SU-DHL-6 (cell line): Measurements from ENCODE around the gene EPB41L4A.

ENCODE experiments used
- H2AFZ ChIP-seq: fragments of 200-600 bp; sonication (generic); 2 replicates; pipeline ENCODE4 v1.6.1; 2014; ENCODE audit warnings: low read depth, mild to moderate bottlenecking, moderate library complexity, mixed read lengths, antibody characterized with exemption, low read length; ENCODE audit not compliant: severe bottlenecking
- H3F3A ChIP-seq: fragments of 200-600 bp; shearing (Covaris generic); 2 replicates; pipeline ENCODE4 v1.6.0; 2016; ENCODE audit warnings: antibody characterized with exemption, mild to moderate bottlenecking; ENCODE audit not compliant: insufficient read depth
- H3K27ac ChIP-seq: fragments of 200-600 bp; sonication (generic); 2 replicates; pipeline ENCODE4 v1.5.1; 2016; ENCODE audit warnings: low read depth, mild to moderate bottlenecking, low read length, moderate library complexity, mixed read lengths
- H3K27me3 ChIP-seq: fragments of 200-600 bp; sonication (generic), shearing (Covaris generic); 2 replicates; pipeline ENCODE4 v1.6.0; 2014; ENCODE audit warnings: mild to moderate bottlenecking, low read length
- H3K36me3 ChIP-seq: fragments of 200-600 bp; sonication (generic); 2 replicates; pipeline ENCODE4 v1.6.1; 2014; ENCODE audit warnings: mild to moderate bottlenecking, low read length, mixed read lengths
- H3K4me2 ChIP-seq: fragments of 300-600, 200-600 bp; shearing (Covaris generic), sonication (generic); 2 replicates; pipeline ENCODE4 v1.6.0; 2014; ENCODE audit warnings: low read length, low read depth, mild to moderate bottlenecking; ENCODE audit not compliant: poor library complexity, severe bottlenecking
- H3K4me3 ChIP-seq: fragments of 200-600 bp; sonication (generic); 2 replicates; pipeline ENCODE4 v1.5.1; 2014; ENCODE audit warnings: antibody characterized with exemption, low read length, mild to moderate bottlenecking, mixed read lengths; ENCODE audit not compliant: insufficient read depth, poor library complexity, severe bottlenecking
- H3K79me2 ChIP-seq: fragments of 200-600 bp; sonication (generic); 2 replicates; pipeline ENCODE4 v1.6.1; 2014; ENCODE audit warnings: mild to moderate bottlenecking, low read length, moderate library complexity; ENCODE audit not compliant: insufficient read depth
- H3K9ac ChIP-seq: fragments of 200-600 bp; sonication (generic); 2 replicates; pipeline ENCODE4 v1.7.0; 2014; ENCODE audit warnings: mild to moderate bottlenecking, low read length
- H3K9me2 ChIP-seq: fragments of 200-600 bp; sonication (generic); replicated peaks from 2 replicates; pipeline ENCODE4 v1.6.1; 2014; ENCODE audit warnings: low read length; ENCODE audit not compliant: insufficient read depth
- H3K9me3 ChIP-seq: fragments of 200-600 bp; sonication (generic); 2 replicates; pipeline ENCODE4 v1.6.1; 2014; ENCODE audit warnings: low read length, mixed read lengths; ENCODE audit not compliant: insufficient read depth
- H4K20me1 ChIP-seq: fragments of 200-600 bp; sonication (generic); 2 replicates; pipeline ENCODE4 v1.6.1; 2014; ENCODE audit warnings: low read depth, mild to moderate bottlenecking, antibody characterized with exemption, low read length, moderate library complexity, mixed read lengths
- CTCF ChIP-seq: fragments of 200-600 bp; sonication (generic); IDR thresholded peaks from one replicate; pipeline ENCODE4 v1.5.1; 2017; ENCODE audit warnings: antibody characterized with exemption, mild to moderate bottlenecking, low read length, moderate library complexity; ENCODE audit not compliant: insufficient read depth, poor library complexity, severe bottlenecking
- EZH2phosphoT487 ChIP-seq: fragments of 200-600 bp; sonication (generic), shearing (Covaris generic); conservative IDR thresholded peaks from 2 replicates; pipeline ENCODE4 v1.6.1; 2018; ENCODE audit warnings: mild to moderate bottlenecking, antibody characterized with exemption, low read length, moderate library complexity, mixed read lengths

EPB41L4A gene

GRCh38 chr5:112201141-112201540 is 217.9 kb downstream of the EPB41L4A start:
- Histone ChIP-seq H3K4me2 (no peak overlapping the region), H3K27ac (no peak overlapping the region), H3K79me2 (no peaks in the 10 kb centered on the region), H3K9me2 (no peaks in the 10 kb centered on the region), H3K4me3 (no peak overlapping the region), H4K20me1 (no peaks in the 10 kb centered on the region), H3K36me3 (no peaks in the 10 kb centered on the region), H3K27me3 (no peaks in the 10 kb centered on the region), H3K9me3 (no peaks in the 10 kb centered on the region), H3F3A (no peaks in the 10 kb centered on the region), H3K9ac (no peak overlapping the region), H2AFZ (no peak overlapping the region)
- no peak for TF ChIP-seq CTCF
- no peak for TF ChIP-seq EZH2phosphoT487

GRCh38 chr5:112200131-112200530 is 218.9 kb downstream of the EPB41L4A start:
- H3K27me3 ChIP-seq, result no peaks in the 10 kb centered on the region

GRCh38 chr5:112196584-112196983 is 222.5 kb downstream of the EPB41L4A start:
- Histone ChIP-seq H3K9ac (no peak overlapping the region), H3K79me2 (no peaks in the 10 kb centered on the region), H2AFZ (no peak overlapping the region), H3K27me3 (no peaks in the 10 kb centered on the region), H3F3A (no peaks in the 10 kb centered on the region), H3K4me3 (no peak overlapping the region), H3K9me2 (no peaks in the 10 kb centered on the region), H4K20me1 (no peaks in the 10 kb centered on the region), H3K27ac (no peak overlapping the region), H3K36me3 (no peaks in the 10 kb centered on the region), H3K9me3 (no peaks in the 10 kb centered on the region), H3K4me2 (no peak overlapping the region)
- TF ChIP-seq CTCF (no peak), EZH2phosphoT487 (no peak)

More at GRCh38 chr5:112200131-112200530, 218.9 kb downstream of the EPB41L4A start:
- Histone ChIP-seq H3K79me2 (no peaks in the 10 kb centered on the region), H4K20me1 (no peaks in the 10 kb centered on the region), H3K9ac (no peak overlapping the region), H3F3A (no peaks in the 10 kb centered on the region), H3K27ac (no peak overlapping the region), H3K9me2 (no peaks in the 10 kb centered on the region), H3K9me3 (no peaks in the 10 kb centered on the region), H2AFZ (no peak overlapping the region), H3K4me2 (no peak overlapping the region), H3K4me3 (no peak overlapping the region), H3K36me3 (no peaks in the 10 kb centered on the region)
- TF ChIP-seq EZH2phosphoT487 (no peak), CTCF (no peak)
